Measurements from ENCODE around the gene TSC22D3.
"Not testable (repeated sequence)": the region's sequence is repeated elsewhere in the genome, so short reads cannot be mapped to it uniquely, and the experiment has no call there.

TSC22D3 gene

GRCh38 chrX:107669261-107669660, 106.3 kb downstream of the TSC22D3 start:
- DNase-seq (ENCODE audit: low spot score), result no peak
- no peak overlapping the region for H3K27ac ChIP-seq
- no peak for TF ChIP-seq CTCF (IDR thresholded peaks at IDR 0.05)
- no peak overlapping the region for H3K4me3 ChIP-seq

DNA sequence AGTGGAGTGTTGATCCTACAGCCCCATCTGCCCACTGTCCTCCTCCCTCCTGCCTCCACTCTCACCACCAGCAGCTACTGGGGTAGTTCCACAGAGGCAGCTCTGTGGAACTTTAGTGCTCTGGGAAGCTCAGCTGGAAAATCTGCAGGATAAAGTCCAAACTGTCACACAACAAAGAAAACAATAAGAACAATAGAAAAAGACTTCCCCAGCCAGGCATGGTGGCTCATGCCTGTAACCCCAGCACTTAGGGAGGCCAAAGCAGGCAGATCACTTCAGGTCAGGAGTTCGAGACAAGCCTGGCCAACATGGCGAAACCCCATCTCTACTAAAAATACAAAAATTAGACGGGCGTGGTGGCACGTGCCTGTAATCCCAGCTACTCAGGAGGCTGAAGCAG, 106.9 kb downstream of the TSC22D3 start:
- DNase-seq (ENCODE audit: low spot score), result not testable (repeated sequence)

GRCh38 chrX:107667426-107667825, 108.2 kb downstream of the TSC22D3 start:
- DNase-seq (ENCODE audit: low spot score), result no peak
- TF ChIP-seq CTCF (IDR thresholded peaks at IDR 0.05), result no peak
- Histone ChIP-seq H3K27ac (no peak overlapping the region), H3K4me3 (no peak overlapping the region)

More for the DNA sequence above, 106.9 kb downstream of the TSC22D3 start:
- not testable (repeated sequence) for H3K4me3 ChIP-seq, H3K27ac ChIP-seq

- H3K27ac ChIP-seq, result no peak overlapping the region
- no peak for DNase-seq (ENCODE audit: low spot score)
- H3K4me3 ChIP-seq, result no peak overlapping the region
- TF ChIP-seq CTCF (IDR thresholded peaks at IDR 0.05), result no peak
Observed at GRCh38 chrX:107666931-107667330, 108.7 kb downstream of the TSC22D3 start.
